ENCODE data around the gene DDX6.
"Not testable (repeated sequence)": the region's sequence is repeated elsewhere in the genome, so short reads cannot be mapped to it uniquely, and the experiment has no call there.

Gene DDX6

DNA sequence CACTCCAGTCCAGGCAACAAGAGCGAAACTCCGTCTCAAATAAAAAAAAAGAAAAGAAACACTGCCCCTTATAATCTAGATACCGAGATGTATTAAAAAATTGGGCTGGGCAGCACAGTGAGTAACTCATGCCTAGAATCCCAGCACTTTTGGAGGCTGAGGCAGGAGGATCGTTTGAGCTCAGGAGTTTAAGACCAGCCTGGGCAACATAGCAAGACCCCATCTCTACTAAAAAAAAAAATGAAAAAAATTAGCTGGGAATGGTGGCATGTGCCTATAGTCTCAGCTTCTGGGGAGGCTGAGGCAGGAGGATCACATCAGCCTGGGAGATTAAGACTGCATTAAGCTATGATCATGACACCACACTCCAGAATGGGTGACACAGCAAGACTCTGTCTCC lies 24.9 kb downstream of the DDX6 start:
- H2AFZ ChIP-seq (ENCODE audit: low read length) = no peak overlapping the region
- no peaks in the 10 kb centered on the region for H3K9me2 ChIP-seq (replicated peaks; ENCODE audit: insufficient read depth, low read length)
- no peak overlapping the region for H3K4me2 ChIP-seq (ENCODE audit: low read depth, low read length)
- no peak for DNase-seq
- no peaks in the 10 kb centered on the region for H3K27me3 ChIP-seq (replicated peaks; ENCODE audit: insufficient read depth, low read length)
- no peaks in the 10 kb centered on the region; the same call in none of the 2 replicates for H3F3A ChIP-seq (ENCODE audit: insufficient read depth, low read length)
- H3K36me3 ChIP-seq (replicated peaks; ENCODE audit: insufficient read depth, low read length) = peaks cover 22% of the 10 kb centered on the region
- no peaks in the 10 kb centered on the region for H3K4me1 ChIP-seq (ENCODE audit: low read length)
- H3K27ac ChIP-seq (ENCODE audit: low read length) = no peak overlapping the region
- H3K9ac ChIP-seq (ENCODE audit: low read length) = no peak overlapping the region
- no peaks in the 10 kb centered on the region for H3K9me3 ChIP-seq (replicated peaks; ENCODE audit: insufficient read depth, low read length)
- peaks cover 96% of the 10 kb centered on the region for H3K79me2 ChIP-seq (ENCODE audit: low read length)
- TF ChIP-seq, protein P1, sequence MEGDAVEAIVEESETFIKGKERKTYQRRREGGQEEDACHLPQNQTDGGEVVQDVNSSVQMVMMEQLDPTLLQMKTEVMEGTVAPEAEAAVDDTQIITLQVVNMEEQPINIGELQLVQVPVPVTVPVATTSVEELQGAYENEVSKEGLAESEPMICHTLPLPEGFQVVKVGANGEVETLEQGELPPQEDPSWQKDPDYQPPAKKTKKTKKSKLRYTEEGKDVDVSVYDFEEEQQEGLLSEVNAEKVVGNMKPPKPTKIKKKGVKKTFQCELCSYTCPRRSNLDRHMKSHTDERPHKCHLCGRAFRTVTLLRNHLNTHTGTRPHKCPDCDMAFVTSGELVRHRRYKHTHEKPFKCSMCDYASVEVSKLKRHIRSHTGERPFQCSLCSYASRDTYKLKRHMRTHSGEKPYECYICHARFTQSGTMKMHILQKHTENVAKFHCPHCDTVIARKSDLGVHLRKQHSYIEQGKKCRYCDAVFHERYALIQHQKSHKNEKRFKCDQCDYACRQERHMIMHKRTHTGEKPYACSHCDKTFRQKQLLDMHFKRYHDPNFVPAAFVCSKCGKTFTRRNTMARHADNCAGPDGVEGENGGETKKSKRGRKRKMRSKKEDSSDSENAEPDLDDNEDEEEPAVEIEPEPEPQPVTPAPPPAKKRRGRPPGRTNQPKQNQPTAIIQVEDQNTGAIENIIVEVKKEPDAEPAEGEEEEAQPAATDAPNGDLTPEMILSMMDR (IDR thresholded peaks at IDR 0.05; ENCODE audit: low read length) = no peak
- no peak for TF ChIP-seq EZH2 (optimal IDR thresholded peaks at IDR 0.05; ENCODE audit: low read depth, low read length)
- H4K20me1 ChIP-seq (ENCODE audit: insufficient read depth, low read length) = peaks cover 36% of the 10 kb centered on the region
- H3K4me3 ChIP-seq (ENCODE audit: low read length) = no peak overlapping the region

- not testable (repeated sequence) for H3K9me2 ChIP-seq (replicated peaks; ENCODE audit: insufficient read depth, low read length); H3K9me3 ChIP-seq (replicated peaks; ENCODE audit: insufficient read depth, low read length); H3K27ac ChIP-seq (ENCODE audit: low read length); H3K27me3 ChIP-seq (replicated peaks; ENCODE audit: insufficient read depth, low read length); H3K4me1 ChIP-seq (ENCODE audit: low read length); DNase-seq; H2AFZ ChIP-seq (ENCODE audit: low read length); H3K9ac ChIP-seq (ENCODE audit: low read length); H3F3A ChIP-seq (ENCODE audit: insufficient read depth, low read length); H3K4me2 ChIP-seq (ENCODE audit: low read depth, low read length); H3K4me3 ChIP-seq (ENCODE audit: low read length)
- H4K20me1 ChIP-seq (ENCODE audit: insufficient read depth, low read length) = peaks cover 28% of the 10 kb centered on the region
- H3K36me3 ChIP-seq (replicated peaks; ENCODE audit: insufficient read depth, low read length) = peaks cover 19% of the 10 kb centered on the region; the same call in 1 of the 2 replicates
- peaks cover 96% of the 10 kb centered on the region for H3K79me2 ChIP-seq (ENCODE audit: low read length)
Observed at GRCh38 chr11:118765095-118765691, 25.8 kb downstream of the DDX6 start.

GRCh38 chr11:118763041-118763440 lies 27.9 kb downstream of the DDX6 start:
- Histone ChIP-seq H3K36me3 (replicated peaks; ENCODE audit: insufficient read depth, low read length) (peaks cover 20% of the 10 kb centered on the region; the same call in 1 of the 2 replicates), H3K27ac (ENCODE audit: low read length) (no peak overlapping the region), H3K4me2 (ENCODE audit: low read depth, low read length) (no peak overlapping the region), H3K79me2 (ENCODE audit: low read length) (peaks cover 93% of the 10 kb centered on the region), H3K9me3 (replicated peaks; ENCODE audit: insufficient read depth, low read length) (no peaks in the 10 kb centered on the region), H4K20me1 (ENCODE audit: insufficient read depth, low read length) (peaks cover 9% of the 10 kb centered on the region), H3K9me2 (replicated peaks; ENCODE audit: insufficient read depth, low read length) (no peaks in the 10 kb centered on the region), H3K27me3 (replicated peaks; ENCODE audit: insufficient read depth, low read length) (no peaks in the 10 kb centered on the region), H3F3A (ENCODE audit: insufficient read depth, low read length) (no peaks in the 10 kb centered on the region; the same call in none of the 2 replicates), H3K9ac (ENCODE audit: low read length) (no peak overlapping the region), H2AFZ (ENCODE audit: low read length) (no peak overlapping the region), H3K4me3 (ENCODE audit: low read length) (no peak overlapping the region), H3K4me1 (ENCODE audit: low read length) (0 out of 2 replicates have a peak, but pooled peaks cover under 1% of the 10 kb centered on the region)
- TF ChIP-seq, protein P1 (IDR thresholded peaks at IDR 0.05; ENCODE audit: low read length) = no peak
- no peak for TF ChIP-seq EZH2phosphoT487 (IDR thresholded peaks at IDR 0.05; ENCODE audit: low read length)
- no peak for TF ChIP-seq EZH2 (optimal IDR thresholded peaks at IDR 0.05; ENCODE audit: low read depth, low read length)
- DNase-seq = no peak

GRCh38 chr11:118761981-118762380 lies 29.0 kb downstream of the DDX6 start:
- not testable (repeated sequence) for H3K9me2 ChIP-seq (replicated peaks; ENCODE audit: insufficient read depth, low read length); H3K9ac ChIP-seq (ENCODE audit: low read length); H3F3A ChIP-seq (ENCODE audit: insufficient read depth, low read length); H3K27ac ChIP-seq (ENCODE audit: low read length); H3K4me1 ChIP-seq (ENCODE audit: low read length); H3K4me3 ChIP-seq (ENCODE audit: low read length); DNase-seq; H3K4me2 ChIP-seq (ENCODE audit: low read depth, low read length); H2AFZ ChIP-seq (ENCODE audit: low read length); H3K9me3 ChIP-seq (replicated peaks; ENCODE audit: insufficient read depth, low read length); H3K27me3 ChIP-seq (replicated peaks; ENCODE audit: insufficient read depth, low read length); H4K20me1 ChIP-seq (ENCODE audit: insufficient read depth, low read length)
- Histone ChIP-seq H3K79me2 (ENCODE audit: low read length) (peaks cover 91% of the 10 kb centered on the region), H3K36me3 (replicated peaks; ENCODE audit: insufficient read depth, low read length) (peaks cover 18% of the 10 kb centered on the region; the same call in 1 of the 2 replicates)

Measured in MM.1S (cell line).